ENCODE measurements around the gene B4GALT7. TPM values are rescaled to one million over a fixed set of nuclear protein-coding genes. Genes with fewer than 3 reads are reported as not detected.

Gene B4GALT7
- total and polyA plus RNA-seq, 4 donors, result 8.1 to 19.7 (median 15.6) TPM

DNA sequence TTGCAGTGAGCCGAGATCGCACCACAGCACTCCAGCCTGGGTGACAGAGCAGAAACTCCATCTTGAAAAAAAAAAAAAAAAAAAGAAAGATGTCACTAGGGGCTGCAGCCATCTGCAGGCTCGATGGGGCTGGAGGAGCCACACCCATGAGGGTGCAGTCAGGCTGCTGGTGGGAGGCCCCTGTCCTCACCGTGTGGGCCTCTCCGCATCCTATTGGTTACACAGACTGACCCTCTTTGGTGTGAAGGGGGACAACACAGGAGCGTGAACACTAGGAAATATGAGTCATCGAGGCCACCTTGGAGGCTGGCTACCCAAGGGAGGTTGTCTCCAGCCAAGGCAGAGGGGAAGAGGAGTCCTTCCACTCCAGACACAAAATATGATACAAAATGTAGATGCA lies 31.6 kb upstream of the B4GALT7 start:
- WGBS, result 79% methylated on average over 7 of the region's 7 CpGs

DNA sequence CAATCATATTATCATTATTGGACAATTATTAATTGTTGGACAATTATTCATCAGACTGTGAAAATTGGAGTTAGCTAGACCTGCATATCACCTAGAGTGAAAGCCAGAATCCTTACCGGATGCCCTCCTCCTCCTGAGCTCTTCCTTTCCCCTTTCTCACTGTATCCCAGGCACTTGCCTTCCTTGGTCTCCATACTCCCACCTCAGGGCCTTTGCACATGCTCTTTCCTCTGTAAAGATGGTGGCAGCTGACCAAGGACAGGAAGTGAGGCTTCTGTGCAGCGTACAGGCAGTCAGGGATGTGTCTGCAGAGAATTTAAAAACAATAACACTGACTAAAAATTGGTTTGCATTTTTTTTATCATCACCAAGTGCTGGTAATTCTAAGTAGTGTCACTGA lies 30.0 kb upstream of the B4GALT7 start:
- H3K27me3 ChIP-seq (ENCODE audit: control insufficient read depth in 4 of 4, insufficient read depth in 4 of 4, low read length in 3 of 4), result no peaks in the 10 kb centered on the region
- no peaks in the 10 kb centered on the region for H3K9me3 ChIP-seq (ENCODE audit: control insufficient read depth in 4 of 4, low read length in 3 of 4)
- no peak overlapping the region for H3K27ac ChIP-seq (ENCODE audit: low read depth in 1 of 2, low read length in 2 of 2)
- no peak overlapping the region for H3K4me3 ChIP-seq (ENCODE audit: low read depth in 1 of 3, low read length in 3 of 3)
- H3K4me1 ChIP-seq (ENCODE audit: control insufficient read depth in 4 of 4, insufficient read depth in 4 of 4, low read length in 3 of 4), result no peaks in the 10 kb centered on the region
- 80% methylated on average over 2 of the region's 2 CpGs for WGBS
- DNase-seq (ENCODE audit: low spot score), result no peak
- no peak overlapping the region for H3K9ac ChIP-seq (ENCODE audit: low read depth in 1 of 2, low read length in 2 of 2)
- TF ChIP-seq NR2F2 (IDR thresholded peaks at IDR 0.05) (no peak), FOXA1 (IDR thresholded peaks at IDR 0.05) (no peak), FOXA2 (IDR thresholded peaks at IDR 0.05) (no peak), RXRA (IDR thresholded peaks at IDR 0.05) (no peak), RAD21 (IDR thresholded peaks at IDR 0.05) (no peak), TAF1 (conservative IDR thresholded peaks at IDR 0.05) (no peak), HNF4A (conservative IDR thresholded peaks at IDR 0.05) (no peak), GABPA (IDR thresholded peaks at IDR 0.05 in 1 of 2, conservative IDR thresholded peaks at IDR 0.05 in 1 of 2) (no peak)
- TF ChIP-seq, protein P1, sequence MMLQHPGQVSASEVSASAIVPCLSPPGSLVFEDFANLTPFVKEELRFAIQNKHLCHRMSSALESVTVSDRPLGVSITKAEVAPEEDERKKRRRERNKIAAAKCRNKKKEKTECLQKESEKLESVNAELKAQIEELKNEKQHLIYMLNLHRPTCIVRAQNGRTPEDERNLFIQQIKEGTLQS (IDR thresholded peaks at IDR 0.05), result no peak
- TF ChIP-seq, protein P2, sequence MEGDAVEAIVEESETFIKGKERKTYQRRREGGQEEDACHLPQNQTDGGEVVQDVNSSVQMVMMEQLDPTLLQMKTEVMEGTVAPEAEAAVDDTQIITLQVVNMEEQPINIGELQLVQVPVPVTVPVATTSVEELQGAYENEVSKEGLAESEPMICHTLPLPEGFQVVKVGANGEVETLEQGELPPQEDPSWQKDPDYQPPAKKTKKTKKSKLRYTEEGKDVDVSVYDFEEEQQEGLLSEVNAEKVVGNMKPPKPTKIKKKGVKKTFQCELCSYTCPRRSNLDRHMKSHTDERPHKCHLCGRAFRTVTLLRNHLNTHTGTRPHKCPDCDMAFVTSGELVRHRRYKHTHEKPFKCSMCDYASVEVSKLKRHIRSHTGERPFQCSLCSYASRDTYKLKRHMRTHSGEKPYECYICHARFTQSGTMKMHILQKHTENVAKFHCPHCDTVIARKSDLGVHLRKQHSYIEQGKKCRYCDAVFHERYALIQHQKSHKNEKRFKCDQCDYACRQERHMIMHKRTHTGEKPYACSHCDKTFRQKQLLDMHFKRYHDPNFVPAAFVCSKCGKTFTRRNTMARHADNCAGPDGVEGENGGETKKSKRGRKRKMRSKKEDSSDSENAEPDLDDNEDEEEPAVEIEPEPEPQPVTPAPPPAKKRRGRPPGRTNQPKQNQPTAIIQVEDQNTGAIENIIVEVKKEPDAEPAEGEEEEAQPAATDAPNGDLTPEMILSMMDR (IDR thresholded peaks at IDR 0.05; ENCODE audit: low read depth, low read length, missing input control), result no peak
- TF ChIP-seq, protein P3, sequence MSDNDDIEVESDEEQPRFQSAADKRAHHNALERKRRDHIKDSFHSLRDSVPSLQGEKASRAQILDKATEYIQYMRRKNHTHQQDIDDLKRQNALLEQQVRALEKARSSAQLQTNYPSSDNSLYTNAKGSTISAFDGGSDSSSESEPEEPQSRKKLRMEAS (IDR thresholded peaks at IDR 0.05), result no peak
- TF ChIP-seq, protein P4, sequence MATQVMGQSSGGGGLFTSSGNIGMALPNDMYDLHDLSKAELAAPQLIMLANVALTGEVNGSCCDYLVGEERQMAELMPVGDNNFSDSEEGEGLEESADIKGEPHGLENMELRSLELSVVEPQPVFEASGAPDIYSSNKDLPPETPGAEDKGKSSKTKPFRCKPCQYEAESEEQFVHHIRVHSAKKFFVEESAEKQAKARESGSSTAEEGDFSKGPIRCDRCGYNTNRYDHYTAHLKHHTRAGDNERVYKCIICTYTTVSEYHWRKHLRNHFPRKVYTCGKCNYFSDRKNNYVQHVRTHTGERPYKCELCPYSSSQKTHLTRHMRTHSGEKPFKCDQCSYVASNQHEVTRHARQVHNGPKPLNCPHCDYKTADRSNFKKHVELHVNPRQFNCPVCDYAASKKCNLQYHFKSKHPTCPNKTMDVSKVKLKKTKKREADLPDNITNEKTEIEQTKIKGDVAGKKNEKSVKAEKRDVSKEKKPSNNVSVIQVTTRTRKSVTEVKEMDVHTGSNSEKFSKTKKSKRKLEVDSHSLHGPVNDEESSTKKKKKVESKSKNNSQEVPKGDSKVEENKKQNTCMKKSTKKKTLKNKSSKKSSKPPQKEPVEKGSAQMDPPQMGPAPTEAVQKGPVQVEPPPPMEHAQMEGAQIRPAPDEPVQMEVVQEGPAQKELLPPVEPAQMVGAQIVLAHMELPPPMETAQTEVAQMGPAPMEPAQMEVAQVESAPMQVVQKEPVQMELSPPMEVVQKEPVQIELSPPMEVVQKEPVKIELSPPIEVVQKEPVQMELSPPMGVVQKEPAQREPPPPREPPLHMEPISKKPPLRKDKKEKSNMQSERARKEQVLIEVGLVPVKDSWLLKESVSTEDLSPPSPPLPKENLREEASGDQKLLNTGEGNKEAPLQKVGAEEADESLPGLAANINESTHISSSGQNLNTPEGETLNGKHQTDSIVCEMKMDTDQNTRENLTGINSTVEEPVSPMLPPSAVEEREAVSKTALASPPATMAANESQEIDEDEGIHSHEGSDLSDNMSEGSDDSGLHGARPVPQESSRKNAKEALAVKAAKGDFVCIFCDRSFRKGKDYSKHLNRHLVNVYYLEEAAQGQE (IDR thresholded peaks at IDR 0.05), result no peak
- TF ChIP-seq, protein P5, sequence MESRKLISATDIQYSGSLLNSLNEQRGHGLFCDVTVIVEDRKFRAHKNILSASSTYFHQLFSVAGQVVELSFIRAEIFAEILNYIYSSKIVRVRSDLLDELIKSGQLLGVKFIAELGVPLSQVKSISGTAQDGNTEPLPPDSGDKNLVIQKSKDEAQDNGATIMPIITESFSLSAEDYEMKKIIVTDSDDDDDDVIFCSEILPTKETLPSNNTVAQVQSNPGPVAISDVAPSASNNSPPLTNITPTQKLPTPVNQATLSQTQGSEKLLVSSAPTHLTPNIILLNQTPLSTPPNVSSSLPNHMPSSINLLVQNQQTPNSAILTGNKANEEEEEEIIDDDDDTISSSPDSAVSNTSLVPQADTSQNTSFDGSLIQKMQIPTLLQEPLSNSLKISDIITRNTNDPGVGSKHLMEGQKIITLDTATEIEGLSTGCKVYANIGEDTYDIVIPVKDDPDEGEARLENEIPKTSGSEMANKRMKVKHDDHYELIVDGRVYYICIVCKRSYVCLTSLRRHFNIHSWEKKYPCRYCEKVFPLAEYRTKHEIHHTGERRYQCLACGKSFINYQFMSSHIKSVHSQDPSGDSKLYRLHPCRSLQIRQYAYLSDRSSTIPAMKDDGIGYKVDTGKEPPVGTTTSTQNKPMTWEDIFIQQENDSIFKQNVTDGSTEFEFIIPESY (IDR thresholded peaks at IDR 0.05), result no peak
- no peaks in the 10 kb centered on the region for H3K36me3 ChIP-seq (ENCODE audit: control insufficient read depth in 4 of 4, insufficient read depth in 3 of 4, low read depth in 1 of 4, low read length in 3 of 4)

More for the DNA sequence above, 31.6 kb upstream of the B4GALT7 start:
- TF ChIP-seq RXRA (IDR thresholded peaks at IDR 0.05) (no peak), EGR1 (IDR thresholded peaks at IDR 0.05; ENCODE audit: low read depth in 2 of 2) (no peak), TAF1 (conservative IDR thresholded peaks at IDR 0.05) (no peak), HNF4G (IDR thresholded peaks at IDR 0.05) (no peak), FOXA2 (IDR thresholded peaks at IDR 0.05) (no peak), FOXA1 (IDR thresholded peaks at IDR 0.05) (no peak), SP1 (IDR thresholded peaks at IDR 0.05) (no peak)
- TF ChIP-seq, protein P1 (IDR thresholded peaks at IDR 0.05), result no peak
- TF ChIP-seq, protein P5 (IDR thresholded peaks at IDR 0.05), result no peak
- TF ChIP-seq, protein P2 (IDR thresholded peaks at IDR 0.05; ENCODE audit: low read depth, low read length, missing input control), result no peak
- no peak overlapping the region for H3K9ac ChIP-seq (ENCODE audit: low read depth in 1 of 2, low read length in 2 of 2)
- no peaks in the 10 kb centered on the region for H3K9me3 ChIP-seq (ENCODE audit: control insufficient read depth in 4 of 4, low read length in 3 of 4)
- no peaks in the 10 kb centered on the region for H3K4me1 ChIP-seq (ENCODE audit: control insufficient read depth in 4 of 4, insufficient read depth in 4 of 4, low read length in 3 of 4)
- DNase-seq (ENCODE audit: low spot score), result no peak
- H3K27ac ChIP-seq (ENCODE audit: low read depth in 1 of 2, low read length in 2 of 2), result no peak overlapping the region
- no peaks in the 10 kb centered on the region for H3K36me3 ChIP-seq (ENCODE audit: control insufficient read depth in 4 of 4, insufficient read depth in 3 of 4, low read depth in 1 of 4, low read length in 3 of 4)
- H3K27me3 ChIP-seq (ENCODE audit: control insufficient read depth in 4 of 4, insufficient read depth in 4 of 4, low read length in 3 of 4), result no peaks in the 10 kb centered on the region
- no peak overlapping the region for H3K4me3 ChIP-seq (ENCODE audit: low read depth in 1 of 3, low read length in 3 of 3)

Data from liver (tissue), 9 donors.